22Rv1 (cell line): ENCODE data around the gene DYNLT5.
"Not testable (repeated sequence)": the region's sequence is repeated elsewhere in the genome, so short reads cannot be mapped to it uniquely, and the experiment has no call there.

ENCODE experiments used
- H3K27ac ChIP-seq: fragments of 450-650 bp; 2 replicates; pipeline ENCODE4 v1.5.1; 2017
- ZFX ChIP-seq: fragments of 450-650 bp; IDR thresholded peaks from 2 replicates; pipeline ENCODE4 v1.6.1; 2017; ENCODE audit warnings: antibody characterized with exemption, borderline replicate concordance
- TF ChIP-seq, protein P1 (sequence below): fragments of 450-650 bp; IDR thresholded peaks from 2 replicates; pipeline ENCODE4 v1.5.1; 2017; ENCODE audit warnings: mild to moderate bottlenecking

DYNLT5 gene

DNA sequence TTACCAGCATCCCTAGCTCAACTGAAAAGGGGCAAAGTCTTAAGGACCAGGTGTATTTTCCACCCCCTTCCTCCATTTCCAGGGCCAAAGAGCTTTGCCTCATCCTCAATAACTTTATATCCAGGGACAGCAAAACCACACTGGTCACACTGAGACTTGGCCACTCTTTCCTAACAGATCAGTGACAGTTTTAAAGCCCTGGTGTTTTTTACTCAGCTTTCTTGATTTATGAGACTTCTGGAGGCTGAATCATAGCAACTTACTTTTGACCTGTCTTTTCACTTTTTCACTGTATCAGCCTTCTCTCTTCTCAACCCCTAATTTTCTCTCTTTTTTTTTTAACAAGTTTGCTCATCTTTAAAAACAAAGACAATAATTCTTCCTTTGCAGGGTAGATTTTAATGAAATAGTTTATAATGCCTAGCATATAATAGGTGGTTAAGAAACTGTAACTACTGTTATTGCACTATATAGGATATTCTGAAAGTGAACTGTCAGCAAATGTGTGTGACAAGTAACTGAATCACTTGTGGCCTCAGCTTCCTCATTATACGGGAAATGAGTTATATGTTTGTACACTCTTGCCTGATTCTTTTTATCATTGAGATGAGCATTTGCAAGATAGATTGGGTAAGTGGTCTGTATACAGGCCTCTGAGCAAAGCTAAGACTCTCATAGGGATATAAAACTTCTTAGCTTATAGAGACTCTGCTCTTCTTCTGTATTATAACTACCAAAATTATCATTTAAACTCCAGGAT is 19.7 kb upstream of the DYNLT5 start:
- TF ChIP-seq ZFX: no peak
- TF ChIP-seq, protein P1, sequence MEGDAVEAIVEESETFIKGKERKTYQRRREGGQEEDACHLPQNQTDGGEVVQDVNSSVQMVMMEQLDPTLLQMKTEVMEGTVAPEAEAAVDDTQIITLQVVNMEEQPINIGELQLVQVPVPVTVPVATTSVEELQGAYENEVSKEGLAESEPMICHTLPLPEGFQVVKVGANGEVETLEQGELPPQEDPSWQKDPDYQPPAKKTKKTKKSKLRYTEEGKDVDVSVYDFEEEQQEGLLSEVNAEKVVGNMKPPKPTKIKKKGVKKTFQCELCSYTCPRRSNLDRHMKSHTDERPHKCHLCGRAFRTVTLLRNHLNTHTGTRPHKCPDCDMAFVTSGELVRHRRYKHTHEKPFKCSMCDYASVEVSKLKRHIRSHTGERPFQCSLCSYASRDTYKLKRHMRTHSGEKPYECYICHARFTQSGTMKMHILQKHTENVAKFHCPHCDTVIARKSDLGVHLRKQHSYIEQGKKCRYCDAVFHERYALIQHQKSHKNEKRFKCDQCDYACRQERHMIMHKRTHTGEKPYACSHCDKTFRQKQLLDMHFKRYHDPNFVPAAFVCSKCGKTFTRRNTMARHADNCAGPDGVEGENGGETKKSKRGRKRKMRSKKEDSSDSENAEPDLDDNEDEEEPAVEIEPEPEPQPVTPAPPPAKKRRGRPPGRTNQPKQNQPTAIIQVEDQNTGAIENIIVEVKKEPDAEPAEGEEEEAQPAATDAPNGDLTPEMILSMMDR: no peak
- H3K27ac ChIP-seq: no peak overlapping the region

- H3K27ac ChIP-seq: no peak overlapping the region
- TF ChIP-seq, protein P1: peak; percentile 52
- no peak for TF ChIP-seq ZFX
Observed at GRCh38 chr1:66733348-66734017, 18.8 kb upstream of the DYNLT5 start.

DNA sequence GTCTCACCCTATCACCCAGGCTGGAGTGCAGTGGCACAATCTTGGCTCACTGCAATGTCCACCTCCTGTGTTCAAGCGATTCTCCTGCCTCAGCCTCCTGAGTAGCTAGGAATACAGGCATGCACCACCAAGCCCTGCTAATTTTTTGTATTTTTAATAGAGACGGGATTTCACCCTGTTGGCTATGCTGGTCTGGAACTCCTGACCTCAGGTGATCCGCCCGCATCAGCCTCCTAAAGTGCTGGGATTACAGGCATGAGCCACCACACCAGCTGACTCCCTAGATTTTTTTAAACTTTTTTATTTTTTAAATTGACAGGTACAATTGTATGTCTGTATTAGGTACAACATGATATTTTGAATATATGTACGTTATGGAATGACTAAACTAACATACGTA is 17.7 kb upstream of the DYNLT5 start:
- not testable (repeated sequence) for H3K27ac ChIP-seq

GRCh38 chr1:66737836-66738235 is 14.4 kb upstream of the DYNLT5 start:
- TF ChIP-seq, protein P1: no peak
- no peak for TF ChIP-seq ZFX
- no peak overlapping the region for H3K27ac ChIP-seq

- no peak for TF ChIP-seq ZFX
- TF ChIP-seq, protein P1: no peak
- no peak overlapping the region for H3K27ac ChIP-seq
Observed at GRCh38 chr1:66739401-66740157, 12.7 kb upstream of the DYNLT5 start.

DNA sequence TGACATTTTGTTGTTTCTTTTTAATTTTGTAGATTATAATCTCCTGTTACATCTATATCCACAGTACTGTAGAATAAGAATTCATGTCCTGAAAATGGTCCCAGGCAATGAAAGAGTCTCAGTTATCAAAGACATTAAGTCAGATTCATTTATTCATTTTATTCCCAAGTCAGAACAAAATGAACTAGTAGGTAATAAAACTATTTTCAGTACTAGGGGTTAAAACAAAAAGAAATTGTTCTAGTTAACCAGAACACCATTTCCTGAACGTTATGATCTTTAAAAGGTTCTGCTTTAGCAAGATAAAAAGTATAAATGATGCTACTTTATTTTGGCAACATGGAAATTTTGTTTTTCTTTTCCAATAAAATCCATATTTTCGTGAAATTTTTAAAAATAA is 6.8 kb upstream of the DYNLT5 start:
- no peak for TF ChIP-seq ZFX
- TF ChIP-seq, protein P1: no peak
- no peak overlapping the region for H3K27ac ChIP-seq

DNA sequence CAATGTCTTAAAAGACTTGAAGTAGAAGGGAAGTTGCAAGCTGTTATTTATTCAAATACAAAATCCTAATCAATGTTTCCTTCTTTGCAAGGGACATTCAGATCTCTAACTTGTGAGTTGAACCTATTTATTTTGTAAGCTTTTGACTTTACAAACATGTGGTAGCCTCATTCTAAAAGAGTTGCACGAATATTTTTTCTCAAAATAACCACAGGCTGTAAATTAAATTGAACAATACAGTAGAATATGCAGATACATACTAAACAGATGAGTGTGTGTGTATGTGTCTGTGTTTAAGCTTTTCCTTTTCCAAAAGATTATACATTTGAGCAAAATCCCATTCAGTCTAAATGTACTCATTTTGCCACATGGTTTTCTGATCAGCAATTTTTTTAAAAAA is 4.8 kb upstream of the DYNLT5 start:
- TF ChIP-seq ZFX: no peak
- TF ChIP-seq, protein P1: no peak
- no peak overlapping the region for H3K27ac ChIP-seq
